Measurements from ENCODE around the gene SGF29. TPM values are rescaled to one million over a fixed set of nuclear protein-coding genes. Genes with fewer than 3 reads are reported as not detected.
"Not testable (repeated sequence)": the region's sequence is repeated elsewhere in the genome, so short reads cannot be mapped to it uniquely, and the experiment has no call there.

Gene SGF29
- total and polyA plus RNA-seq, 2 of the 8 experiments (the other 6 are each of a cell fraction or from before 2014, with no cell fraction given), result 3.1 to 22.7 TPM

GRCh38 chr16:28608867-28609596 is 55.3 kb downstream of the SGF29 start:
- not testable (repeated sequence) for H2AK5ac ChIP-seq (ENCODE audit: low read depth, low read length); H3K4me3 ChIP-seq (ENCODE audit: extremely low read depth in 1 of 4, insufficient read depth in 2 of 4, low read depth in 3 of 4, low read length in 4 of 4); H3K23me2 ChIP-seq (ENCODE audit: low read depth, low read length); FAIRE-seq; H3K4ac ChIP-seq (replicated peaks; ENCODE audit: insufficient read length, low read depth, low read length); H3K56ac ChIP-seq (replicated peaks; ENCODE audit: insufficient read length, low read depth, low read length); H3K4me2 ChIP-seq (ENCODE audit: insufficient read depth in 1 of 2, low read depth in 2 of 2, low read length in 2 of 2); H3K23ac ChIP-seq (ENCODE audit: insufficient read length); H3K27me3 ChIP-seq (replicated peaks in 1 of 4; ENCODE audit: control insufficient read depth in 3 of 4, extremely low read depth in 1 of 4, insufficient read depth in 3 of 4, low read length in 3 of 4); H2BK15ac ChIP-seq (ENCODE audit: low read length); H3K27ac ChIP-seq (ENCODE audit: low read depth, low read length); H3K36me3 ChIP-seq (ENCODE audit: control insufficient read depth in 2 of 4, insufficient read depth in 4 of 4, low read length in 3 of 4); H3K18ac ChIP-seq (ENCODE audit: extremely low read depth, low read length); H2BK5ac ChIP-seq (ENCODE audit: low read depth, low read length); H3K14ac ChIP-seq (ENCODE audit: insufficient read length); H2AFZ ChIP-seq (ENCODE audit: low read length); H4K20me1 ChIP-seq (replicated peaks in 1 of 2; ENCODE audit: control insufficient read depth in 1 of 2, insufficient read depth in 2 of 2, low read length in 2 of 2); H4K5ac ChIP-seq (ENCODE audit: insufficient read length, low read depth, low read length); H3K9me3 ChIP-seq (ENCODE audit: insufficient read depth in 2 of 2, low read depth in 1 of 2, low read length in 1 of 2); H3K79me2 ChIP-seq (ENCODE audit: control insufficient read depth in 1 of 2, insufficient read depth in 2 of 2, low read length in 2 of 2); H3K79me1 ChIP-seq (ENCODE audit: low read depth, low read length); H2BK120ac ChIP-seq (replicated peaks; ENCODE audit: low read depth, low read length); H2BK20ac ChIP-seq (ENCODE audit: low read length); DNase-seq (ENCODE audit: low read depth in 1 of 2, low spot score in 2 of 2); H3K9ac ChIP-seq (replicated peaks in 1 of 4; ENCODE audit: extremely low read depth in 1 of 4, low read depth in 3 of 4, low read length in 3 of 4)
- 84% methylated on average over 8 of the region's 11 CpGs; no CpG with 5 or more reads in 1 of the 2 experiments for WGBS, 2 experiments (ENCODE audit: extremely low coverage in 1 of 2, insufficient coverage in 1 of 2, insufficient read length in 1 of 2, insufficient replicate concordance in 2 of 2, low coverage in 1 of 2, low lambda C conversion rate in 2 of 2, missing lambda C conversion rate in 1 of 2)
- Histone ChIP-seq H3K4me1 (replicated peaks in 1 of 4; ENCODE audit: control insufficient read depth in 3 of 4, insufficient read depth in 4 of 4, low read length in 3 of 4) (peaks cover 0 to 16% (median 6%) of the 10 kb centered on the region in 4 experiments; a peak in 3 of 7 replicates), H2BK12ac (ENCODE audit: low read depth, low read length) (0 out of 2 replicates have a peak overlapping the region, but pooled peaks have one; percentile 39), H4K8ac (ENCODE audit: extremely low read depth, insufficient read depth, low read length) (peak overlapping the region; percentile 22; the same call in 1 of the 2 replicates), H4K91ac (replicated peaks; ENCODE audit: insufficient read length, low read length) (peak overlapping the region; percentile 1)
- ChIA-PET POLR2A (ENCODE audit: partially characterized antibody) (interaction anchor here (1.5 kb wide), 1 partner anchor 14 kb away, joined by 3 read pairs; no protein-coding TSS in a partner anchor), CTCF (ENCODE audit: partially characterized antibody) (interaction anchor here (1.1 kb wide), 1 partner anchor 11 kb away, joined by 4 read pairs; no protein-coding TSS in a partner anchor)
- peak; percentile 67 for TF ChIP-seq MAFK (IDR thresholded peaks at IDR 0.05; ENCODE audit: low read depth, low read length)

All from H1 (cell line).